PFSK-1 (cell line): ENCODE measurements around the gene RIOK3.

Experiments
- FOXP2 ChIP-seq: optimal IDR thresholded peaks from 2 replicates; pipeline ENCODE3; 2011; ENCODE audit warnings: borderline replicate concordance, control low read depth, inconsistent platforms; ENCODE audit not compliant: insufficient read depth; ENCODE audit errors: extremely low read length, extremely low read depth
- POLR2AphosphoS5 ChIP-seq: IDR thresholded peaks from 2 replicates; pipeline ENCODE4 v1.6.1; 2012; ENCODE audit warnings: low read depth, mild to moderate bottlenecking, control low read depth, low read length, moderate library complexity
- REST ChIP-seq, 2 experiments: IDR thresholded peaks; 2 replicates each; pipeline versions ENCODE4 v1.6.1 to v1.8.0; 2011 to 2012; ENCODE audit warnings: low read depth in 2 of 2, low read length in 2 of 2, control low read depth in 1 of 2, inconsistent platforms in 1 of 2, mild to moderate bottlenecking in 1 of 2, moderate library complexity in 1 of 2; ENCODE audit not compliant: insufficient read depth in 1 of 2
- SIN3A ChIP-seq: IDR thresholded peaks from 2 replicates; pipeline ENCODE4 v1.6.1; 2012; ENCODE audit warnings: mild to moderate bottlenecking, low read length, moderate library complexity, borderline replicate concordance; ENCODE audit not compliant: insufficient read depth
- TAF1 ChIP-seq: IDR thresholded peaks from 2 replicates; pipeline ENCODE4 v1.6.1; 2012; ENCODE audit warnings: low read length, control low read depth, borderline replicate concordance; ENCODE audit not compliant: insufficient read depth

Gene RIOK3

GRCh38 chr18:23468753-23469459, 15.8 kb downstream of the RIOK3 start:
- TF ChIP-seq REST (IDR thresholded peaks at IDR 0.05; ENCODE audit: insufficient read depth in 1 of 2, low read depth in 2 of 2, low read length in 2 of 2) (no peak), POLR2AphosphoS5 (no peak), TAF1 (no peak), SIN3A (no peak), FOXP2 (no peak)

- TF ChIP-seq FOXP2 (no peak), SIN3A (no peak), POLR2AphosphoS5 (no peak), REST (IDR thresholded peaks at IDR 0.05; ENCODE audit: insufficient read depth in 1 of 2, low read depth in 2 of 2, low read length in 2 of 2) (no peak), TAF1 (no peak)
Measured at GRCh38 chr18:23470620-23471387, 17.7 kb downstream of the RIOK3 start.

- no peak for TF ChIP-seq REST (IDR thresholded peaks at IDR 0.05; ENCODE audit: insufficient read depth in 1 of 2, low read depth in 2 of 2, low read length in 2 of 2)
- TF ChIP-seq SIN3A = no peak
- no peak for TF ChIP-seq FOXP2
- TF ChIP-seq POLR2AphosphoS5 = no peak
- no peak for TF ChIP-seq TAF1
Measured at GRCh38 chr18:23471486-23471885, 18.4 kb downstream of the RIOK3 start.

GRCh38 chr18:23479829-23480505, 26.9 kb downstream of the RIOK3 start:
- TF ChIP-seq POLR2AphosphoS5 = no peak
- TF ChIP-seq REST (IDR thresholded peaks at IDR 0.05; ENCODE audit: insufficient read depth in 1 of 2, low read depth in 2 of 2, low read length in 2 of 2) = no peak
- TF ChIP-seq SIN3A = no peak
- TF ChIP-seq TAF1 = no peak
- no peak for TF ChIP-seq FOXP2
